ENCODE data around the gene TEX44.

Gene TEX44

GRCh38 chr2:231634951-231635875 lies 42.5 kb downstream of the TEX44 start:
- peak; percentile 48 for DNase-seq

- no peak for DNase-seq
These were observed 47.6 kb downstream of the TEX44 start for GRCh38 chr2:231640241-231640640.

- no peak for DNase-seq
These were observed 48.0 kb downstream of the TEX44 start for GRCh38 chr2:231640641-231641111.

- DNase-seq = peak; percentile 93
These were observed 50.2 kb downstream of the TEX44 start for GRCh38 chr2:231642631-231643494.

GRCh38 chr2:231643495-231643888 lies 50.8 kb downstream of the TEX44 start:
- DNase-seq = no peak

Measured in HCEC 1CT (cell line).